Neuronal stem cell (in vitro differentiated cells): Measurements from ENCODE around the gene FMNL3.
A peak's percentile ranks its signal among the peaks of the same experiment; 100 is the strongest.

Source experiments
- DNase-seq: peaks from one replicate; pipeline ENCODE4 v3.0.0-alpha.2; 2013; ENCODE audit warnings: low spot score
- H2AFZ ChIP-seq: one replicate; pipeline ENCODE4 v1.6.1; 2013; ENCODE audit warnings: mild to moderate bottlenecking, low read length, inconsistent platforms
- H2AK5ac ChIP-seq: 2 replicates; pipeline ENCODE4 v1.6.1; 2013; ENCODE audit warnings: low read depth, mild to moderate bottlenecking, inconsistent platforms, low read length, moderate library complexity, mixed read lengths
- H2BK120ac ChIP-seq: 2 replicates; pipeline ENCODE4 v1.6.1; 2013; ENCODE audit warnings: low read depth, mild to moderate bottlenecking, inconsistent platforms, low read length, moderate library complexity, mixed read lengths
- H2BK12ac ChIP-seq: one replicate; pipeline ENCODE4 v1.6.1; 2013; ENCODE audit warnings: low read length, inconsistent platforms
- H2BK15ac ChIP-seq: 2 replicates; pipeline ENCODE4 v1.6.1; 2013; ENCODE audit warnings: mild to moderate bottlenecking, low read length, inconsistent platforms, mixed read lengths
- H2BK5ac ChIP-seq: one replicate; pipeline ENCODE4 v1.6.1; 2013; ENCODE audit warnings: inconsistent platforms, mild to moderate bottlenecking, low read length, moderate library complexity
- H3K14ac ChIP-seq: one replicate; pipeline ENCODE4 v1.6.1; 2013; ENCODE audit warnings: low read length, inconsistent platforms
- H3K18ac ChIP-seq: 2 replicates; pipeline ENCODE4 v1.6.1; 2013; ENCODE audit warnings: low read length, inconsistent platforms
- H3K23ac ChIP-seq: 2 replicates; pipeline ENCODE4 v1.6.1; 2013; ENCODE audit warnings: low read depth, mild to moderate bottlenecking, mixed read lengths, low read length, inconsistent platforms; ENCODE audit not compliant: poor library complexity
- H3K27ac ChIP-seq: replicated peaks from 3 replicates; pipeline ENCODE4 v1.5.1; 2013; ENCODE audit warnings: low read length, inconsistent platforms
- H3K27me3 ChIP-seq, 3 experiments: 2 replicates each; pipeline ENCODE4 v1.6.1; 2013; ENCODE audit warnings: low read length in 3 of 3, mild to moderate bottlenecking in 2 of 3, inconsistent platforms in 1 of 3, low read depth in 1 of 3, mixed read lengths in 1 of 3, moderate library complexity in 1 of 3; ENCODE audit not compliant: control insufficient read depth in 3 of 3, insufficient read depth in 3 of 3
- H3K36me3 ChIP-seq, 2 donors: replicated peaks in 1 of 2; 2 replicates each; pipeline ENCODE4 v1.6.1; 2013; ENCODE audit warnings: low read length in 2 of 2; ENCODE audit not compliant: control insufficient read depth in 2 of 2, insufficient read depth in 2 of 2
- H3K4ac ChIP-seq: 2 replicates; pipeline ENCODE4 v1.6.1; 2013; ENCODE audit warnings: inconsistent platforms, mild to moderate bottlenecking, low read length, moderate library complexity
- H3K4me1 ChIP-seq, 2 donors: 1 replicate in 1 of 2; 2 replicates in 1 of 2; pipeline ENCODE4 v1.6.1; 2013; ENCODE audit warnings: low read length in 2 of 2, low read depth in 1 of 2; ENCODE audit not compliant: control insufficient read depth in 2 of 2, insufficient read depth in 1 of 2
- H3K4me2 ChIP-seq: one replicate; pipeline ENCODE4 v1.6.1; 2013; ENCODE audit warnings: mild to moderate bottlenecking, low read length, inconsistent platforms; ENCODE audit not compliant: insufficient read depth, poor library complexity, severe bottlenecking
- H3K4me3 ChIP-seq, 2 donors: 2 replicates each; pipeline ENCODE4 v1.5.1; 2013; ENCODE audit warnings: low read length in 2 of 2, mild to moderate bottlenecking in 2 of 2, inconsistent platforms in 1 of 2, moderate library complexity in 1 of 2
- H3K79me1 ChIP-seq: one replicate; pipeline ENCODE4 v1.6.1; 2013; ENCODE audit warnings: low read depth, mild to moderate bottlenecking, inconsistent platforms, low read length, moderate library complexity
- H3K9ac ChIP-seq: one replicate; pipeline ENCODE4 v1.6.1; 2013; ENCODE audit warnings: mild to moderate bottlenecking, low read depth, low read length, inconsistent platforms; ENCODE audit not compliant: poor library complexity
- H3K9me3 ChIP-seq, 2 donors: replicated peaks in 1 of 2; 2 replicates each; pipeline versions ENCODE3 to v1.6.1; 2013; ENCODE audit warnings: low read length in 2 of 2, mild to moderate bottlenecking in 2 of 2, inconsistent platforms in 1 of 2, low read depth in 1 of 2, mixed read lengths in 1 of 2, moderate library complexity in 1 of 2; ENCODE audit not compliant: control insufficient read depth in 2 of 2, insufficient read depth in 1 of 2
- H4K8ac ChIP-seq: one replicate; pipeline ENCODE4 v1.6.1; 2013; ENCODE audit warnings: low read depth, mild to moderate bottlenecking, inconsistent platforms, low read length, moderate library complexity
- H4K91ac ChIP-seq: one replicate; pipeline ENCODE4 v1.6.1; 2013; ENCODE audit warnings: low read length, low read depth, mild to moderate bottlenecking, inconsistent platforms; ENCODE audit not compliant: poor library complexity
- WGBS, 2 donors: extraction: QIAGEN DNeasy Blood & Tissue Kit; methylation state at CpG; one replicate each; pipeline ENCODE4 v1.1.7; 2013; ENCODE audit warnings: missing lambda C conversion rate in 2 of 2, mixed read lengths in 1 of 2; ENCODE audit not compliant: insufficient read length in 2 of 2, insufficient replicate concordance in 1 of 2; ENCODE audit errors: extremely low coverage in 2 of 2; 5-methylcytosine and 5-hydroxymethylcytosine counted together

FMNL3 gene

GRCh38 chr12:49645146-49646039 is 61.8 kb downstream of the FMNL3 start:
- Histone ChIP-seq H3K79me1 (no peaks in the 10 kb centered on the region), H3K18ac (no peak overlapping the region), H3K4me2 (no peak overlapping the region), H2AFZ (no peak overlapping the region), H3K4me3 (no peak overlapping the region), H4K91ac (no peak overlapping the region), H3K27ac (peak overlapping the region; percentile 7), H2BK12ac (no peak overlapping the region), H2BK15ac (no peak overlapping the region), H3K27me3 (no peaks in the 10 kb centered on the region), H3K4me1 (peaks cover 2 to 3% of the 10 kb centered on the region in 2 donors), H3K4ac (no peak overlapping the region), H3K23ac (peak overlapping the region; percentile 6), H3K14ac (no peak overlapping the region), H3K9ac (no peak overlapping the region), H3K36me3 (peaks cover 57 to 99% of the 10 kb centered on the region in 2 donors), H2BK120ac (no peak overlapping the region), H2BK5ac (no peak overlapping the region), H3K9me3 (peaks cover 0 to 2% of the 10 kb centered on the region in 2 donors), H2AK5ac (no peak overlapping the region), H4K8ac (no peak overlapping the region)
- WGBS, 2 donors, result no CpG with 5 or more reads among the region's 6 CpGs
- no peak for DNase-seq

GRCh38 chr12:49644620-49644994 is 62.6 kb downstream of the FMNL3 start:
- no peak overlapping the region for H2BK5ac ChIP-seq
- peak overlapping the region in 1 of 2 donors; percentile 37 for H3K4me3 ChIP-seq
- no peaks in the 10 kb centered on the region for H3K27me3 ChIP-seq
- no peak overlapping the region for H2BK15ac ChIP-seq
- WGBS, 2 donors, result no CpG with 5 or more reads among the region's 2 CpGs
- peak overlapping the region; percentile 54 for H3K18ac ChIP-seq
- H2BK12ac ChIP-seq, result no peak overlapping the region
- no peak overlapping the region for H2AFZ ChIP-seq
- peaks cover 2 to 3% of the 10 kb centered on the region in 2 donors for H3K4me1 ChIP-seq
- peak; percentile 63 for DNase-seq
- peaks cover 0 to 2% of the 10 kb centered on the region in 2 donors for H3K9me3 ChIP-seq
- no peak overlapping the region for H3K4ac ChIP-seq
- no peak overlapping the region for H3K4me2 ChIP-seq
- H2BK120ac ChIP-seq, result no peak overlapping the region
- no peak overlapping the region for H4K91ac ChIP-seq
- H4K8ac ChIP-seq, result no peak overlapping the region
- H3K9ac ChIP-seq, result no peak overlapping the region
- peak overlapping the region; percentile 12 for H3K27ac ChIP-seq
- no peaks in the 10 kb centered on the region for H3K79me1 ChIP-seq
- no peak overlapping the region for H3K14ac ChIP-seq
- H3K23ac ChIP-seq, result no peak overlapping the region
- no peak overlapping the region for H2AK5ac ChIP-seq
- peaks cover 50 to 97% of the 10 kb centered on the region in 2 donors for H3K36me3 ChIP-seq

- Histone ChIP-seq H2AFZ (no peak overlapping the region), H3K9me3 (peaks cover 0 to 2% of the 10 kb centered on the region in 2 donors), H2BK15ac (no peak overlapping the region), H3K36me3 (peaks cover 45 to 93% of the 10 kb centered on the region in 2 donors), H3K23ac (peak overlapping the region; percentile 15), H3K4me1 (peaks cover 2 to 3% of the 10 kb centered on the region in 2 donors), H3K14ac (no peak overlapping the region), H3K79me1 (no peaks in the 10 kb centered on the region), H2AK5ac (no peak overlapping the region), H4K91ac (no peak overlapping the region), H3K4me3 (peak overlapping the region in 1 of 2 donors; percentile 37), H2BK12ac (no peak overlapping the region), H4K8ac (no peak overlapping the region), H2BK5ac (no peak overlapping the region), H3K4me2 (no peak overlapping the region), H3K27ac (no peak overlapping the region), H3K27me3 (no peaks in the 10 kb centered on the region), H3K9ac (no peak overlapping the region), H3K18ac (no peak overlapping the region), H3K4ac (no peak overlapping the region), H2BK120ac (no peak overlapping the region)
- no peak for DNase-seq
- WGBS, 2 donors, result no CpG with 5 or more reads among the region's 10 CpGs
These were observed 63.1 kb downstream of the FMNL3 start for GRCh38 chr12:49643961-49644619.

- no peak overlapping the region for H3K4me2 ChIP-seq
- H3K18ac ChIP-seq, result no peak overlapping the region
- no peak for DNase-seq
- no peak overlapping the region for H4K91ac ChIP-seq
- H3K79me1 ChIP-seq, result no peaks in the 10 kb centered on the region
- H3K27me3 ChIP-seq, result no peaks in the 10 kb centered on the region
- H3K4ac ChIP-seq, result no peak overlapping the region
- H3K9ac ChIP-seq, result no peak overlapping the region
- no peak overlapping the region for H2AFZ ChIP-seq
- no peak overlapping the region for H2BK12ac ChIP-seq
- H3K14ac ChIP-seq, result no peak overlapping the region
- WGBS, 2 donors, result no CpG with 5 or more reads among the region's 7 CpGs
- no peak overlapping the region for H3K23ac ChIP-seq
- peaks cover 39 to 93% of the 10 kb centered on the region in 2 donors for H3K36me3 ChIP-seq
- H3K27ac ChIP-seq, result no peak overlapping the region
- H3K4me3 ChIP-seq, result no peak overlapping the region
- H2BK15ac ChIP-seq, result no peak overlapping the region
- no peak overlapping the region for H2BK5ac ChIP-seq
- no peak overlapping the region for H2BK120ac ChIP-seq
- no peak overlapping the region for H2AK5ac ChIP-seq
- peaks cover 0 to 2% of the 10 kb centered on the region in 2 donors for H3K9me3 ChIP-seq
- H4K8ac ChIP-seq, result no peak overlapping the region
- H3K4me1 ChIP-seq, result peaks cover 2 to 3% of the 10 kb centered on the region in 2 donors
These were observed 64.1 kb downstream of the FMNL3 start for GRCh38 chr12:49643135-49643534.
